ENCODE results near the gene FXYD1.

GRCh38 chr19:35100588-35101533, 37.8 kb upstream of the FXYD1 start:
- no peak for TF ChIP-seq CTCF (conservative IDR thresholded peaks at IDR 0.05)
- TF ChIP-seq EZH2 (IDR thresholded peaks at IDR 0.05; ENCODE audit: low read depth), result no peak

All from PC-9 (cell line).